NCI-H1092 treated with DMSO at 0.1 percent for 48 hours (cell line): ENCODE results near the gene TCEA2.

Source experiments
- DNase-seq: peaks from one replicate; lab custom pipeline; 2025; lab: John Stamatoyannopoulos, UW

TCEA2 gene

GRCh38 chr20:64049060-64049877 is 13.7 kb upstream of the TCEA2 start, which contains the start of gene SOX18:
TSS of gene SOX18 (minus strand) at chr20:64049639. CDS start at chr20:64049516, 123 bp downstream.
- DNase-seq, result no peak

DNA sequence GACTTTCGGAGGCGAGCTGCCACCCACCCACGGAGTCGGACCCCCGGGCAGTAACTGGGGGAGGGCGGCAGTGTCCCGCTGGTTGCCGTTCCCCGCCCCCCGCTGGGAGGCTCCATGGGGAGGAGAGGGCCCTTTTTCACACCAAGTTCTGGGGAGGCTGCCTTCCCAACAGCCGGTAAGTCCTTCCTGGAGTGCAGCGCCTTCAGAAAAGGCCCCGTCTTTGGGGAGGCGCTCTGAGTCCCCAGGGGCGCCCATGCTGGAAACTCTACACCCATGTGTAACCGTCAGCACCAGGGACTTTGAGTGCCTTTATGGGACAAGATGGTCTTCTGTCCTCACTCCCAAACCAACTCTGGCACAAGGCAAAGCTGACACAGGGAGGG is 13.1 kb upstream of the TCEA2 start:
- DNase-seq, result no peak

GRCh38 chr20:64050261-64051032 is 12.6 kb upstream of the TCEA2 start:
- DNase-seq, result no peak

- no peak for DNase-seq
These were observed 12.0 kb upstream of the TCEA2 start for GRCh38 chr20:64051033-64051452.

DNA sequence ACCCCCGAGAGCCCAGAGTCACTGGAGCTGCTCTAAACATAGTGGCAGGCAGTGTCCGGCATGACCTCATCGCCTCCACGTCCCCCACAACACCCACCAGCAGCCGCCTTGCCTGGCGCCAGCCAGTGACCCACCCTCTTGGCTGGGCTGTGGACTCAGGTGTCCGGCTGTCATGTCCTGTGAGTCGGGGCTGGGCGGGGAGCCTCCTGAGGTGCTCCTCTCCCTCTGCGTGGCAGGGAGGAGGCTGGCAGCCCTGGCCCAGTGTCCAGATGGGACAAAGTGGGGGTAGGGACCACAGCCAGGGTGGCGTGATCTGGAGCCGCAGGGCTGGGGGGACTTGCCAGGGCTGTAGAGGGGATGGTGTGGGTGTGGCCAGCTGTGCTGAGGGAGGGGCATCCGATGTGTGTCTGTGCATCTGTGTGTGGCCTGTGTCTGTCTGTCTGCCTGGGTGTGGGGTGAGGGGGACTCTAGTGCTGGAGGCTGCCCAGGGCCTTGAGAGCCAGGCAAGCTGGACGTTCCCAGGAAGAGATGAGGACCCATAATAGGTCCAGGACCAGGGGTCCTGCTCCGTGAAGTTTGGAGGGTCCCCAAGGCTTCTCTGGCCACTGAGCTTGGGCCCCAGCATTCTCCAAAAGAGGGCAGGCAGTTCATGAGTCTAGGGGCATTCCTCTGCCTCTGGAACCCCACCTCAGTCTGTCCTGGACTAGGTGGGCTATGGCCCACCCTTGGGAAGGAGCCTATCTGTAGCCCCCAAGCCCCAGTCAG is 11.3 kb upstream of the TCEA2 start:
- no peak for DNase-seq

DNA sequence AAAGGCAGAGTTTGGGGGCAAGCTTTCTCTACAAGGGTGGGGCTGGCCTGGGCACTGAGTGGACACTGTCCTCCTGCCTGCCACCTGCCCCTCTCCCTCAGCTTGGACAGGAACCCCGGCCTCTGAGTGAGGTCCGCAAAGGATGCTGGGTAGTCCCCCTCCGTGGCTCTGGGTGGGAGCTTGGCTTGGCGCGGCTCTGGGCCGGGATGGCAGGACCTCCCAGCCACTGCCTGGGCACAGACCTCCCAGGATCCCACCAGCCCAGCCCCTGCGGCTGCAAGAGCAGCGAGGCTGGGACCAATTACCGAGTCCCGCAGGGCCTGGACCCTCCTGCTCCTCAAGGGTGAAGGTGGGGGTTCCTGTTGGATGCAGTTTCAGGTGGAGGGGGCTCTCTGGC is 10.7 kb upstream of the TCEA2 start:
- no peak for DNase-seq

DNA sequence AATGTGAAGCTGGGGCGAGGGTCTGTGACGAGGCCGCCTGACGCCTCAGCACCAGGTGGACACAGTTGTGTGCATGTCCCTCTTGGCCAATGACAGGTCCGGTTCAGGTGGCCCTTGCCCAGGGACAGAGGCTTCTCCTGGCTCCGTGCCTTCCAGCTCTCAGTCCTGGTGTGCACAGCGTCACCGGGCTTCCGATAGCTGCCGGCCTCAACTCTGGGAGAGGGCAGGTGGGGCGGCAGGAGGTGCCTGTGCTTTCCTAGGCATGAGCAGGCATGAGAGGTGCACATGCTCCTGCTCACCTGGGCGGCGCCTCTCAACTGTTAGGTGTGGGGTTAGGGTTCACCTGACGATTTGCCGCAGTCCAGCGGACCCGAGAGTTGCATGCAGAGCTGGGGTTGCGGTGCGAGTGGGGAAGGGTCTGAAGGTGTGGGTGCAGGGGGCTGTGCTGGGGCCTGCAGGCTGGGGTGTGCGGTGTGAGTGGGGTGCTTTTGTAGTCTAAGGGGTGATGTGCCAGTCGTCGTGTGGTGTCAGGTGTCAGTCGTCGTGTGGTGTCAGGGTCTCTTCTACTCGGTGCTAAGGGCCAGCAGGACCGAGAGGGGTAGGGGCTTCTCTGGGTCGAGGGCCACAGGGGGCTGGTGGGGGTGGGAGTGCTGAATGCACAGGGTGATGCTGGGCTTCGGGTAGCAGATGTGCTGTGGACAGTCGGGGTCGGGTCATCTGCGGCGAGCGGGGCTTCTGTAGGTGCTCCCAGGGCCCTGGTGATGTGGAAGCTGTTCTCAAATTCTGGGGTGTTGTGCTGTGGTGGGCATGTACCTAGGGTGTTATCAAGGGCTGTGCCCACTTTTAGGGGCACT is 9.8 kb upstream of the TCEA2 start:
- no peak for DNase-seq

- DNase-seq, result no peak
These were observed 8.9 kb upstream of the TCEA2 start for GRCh38 chr20:64053841-64054661.

- DNase-seq, result no peak
These were observed 7.6 kb upstream of the TCEA2 start for GRCh38 chr20:64055396-64055892.

DNA sequence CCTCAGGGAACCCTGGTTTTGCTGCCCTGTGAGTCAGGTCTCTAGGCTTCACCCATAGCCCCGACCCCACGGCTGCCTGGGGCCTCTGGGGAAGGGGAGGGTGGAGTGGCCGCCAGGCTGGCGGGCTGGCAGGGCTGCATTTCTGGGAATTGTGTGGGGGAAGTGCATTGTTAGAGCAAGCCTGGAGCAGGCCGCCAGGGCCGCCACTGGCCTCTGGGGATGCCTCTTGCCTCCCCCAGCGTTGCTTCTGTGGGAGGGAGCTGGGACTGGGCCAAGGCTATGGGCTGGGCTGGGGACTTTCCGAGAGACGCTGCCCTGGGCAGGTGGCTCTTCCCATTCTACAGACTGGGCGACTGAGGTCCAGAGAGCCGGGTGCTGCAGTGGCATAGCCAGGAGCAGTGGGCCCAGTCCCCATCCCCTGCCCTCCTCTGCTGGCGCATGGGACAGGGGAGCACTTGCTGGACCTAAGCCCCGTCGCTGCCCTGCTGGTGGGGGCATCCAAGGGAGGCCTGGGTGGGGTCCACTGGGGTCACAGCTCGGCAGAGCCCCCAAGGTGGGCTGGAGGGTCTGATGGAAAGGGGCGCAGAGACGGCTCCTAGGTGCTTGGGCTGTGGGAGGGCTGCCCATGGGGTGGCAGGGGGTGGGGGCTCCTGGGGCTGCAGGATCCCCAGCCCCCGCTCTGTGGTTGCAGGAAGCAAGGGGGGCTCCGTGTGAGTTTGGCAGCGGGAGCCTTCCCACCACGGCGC is 6.9 kb upstream of the TCEA2 start:
- no peak for DNase-seq

- no peak for DNase-seq
These were observed 6.4 kb upstream of the TCEA2 start for GRCh38 chr20:64056639-64056888.

- no peak for DNase-seq
These were observed 5.9 kb upstream of the TCEA2 start for GRCh38 chr20:64056889-64057627.

DNA sequence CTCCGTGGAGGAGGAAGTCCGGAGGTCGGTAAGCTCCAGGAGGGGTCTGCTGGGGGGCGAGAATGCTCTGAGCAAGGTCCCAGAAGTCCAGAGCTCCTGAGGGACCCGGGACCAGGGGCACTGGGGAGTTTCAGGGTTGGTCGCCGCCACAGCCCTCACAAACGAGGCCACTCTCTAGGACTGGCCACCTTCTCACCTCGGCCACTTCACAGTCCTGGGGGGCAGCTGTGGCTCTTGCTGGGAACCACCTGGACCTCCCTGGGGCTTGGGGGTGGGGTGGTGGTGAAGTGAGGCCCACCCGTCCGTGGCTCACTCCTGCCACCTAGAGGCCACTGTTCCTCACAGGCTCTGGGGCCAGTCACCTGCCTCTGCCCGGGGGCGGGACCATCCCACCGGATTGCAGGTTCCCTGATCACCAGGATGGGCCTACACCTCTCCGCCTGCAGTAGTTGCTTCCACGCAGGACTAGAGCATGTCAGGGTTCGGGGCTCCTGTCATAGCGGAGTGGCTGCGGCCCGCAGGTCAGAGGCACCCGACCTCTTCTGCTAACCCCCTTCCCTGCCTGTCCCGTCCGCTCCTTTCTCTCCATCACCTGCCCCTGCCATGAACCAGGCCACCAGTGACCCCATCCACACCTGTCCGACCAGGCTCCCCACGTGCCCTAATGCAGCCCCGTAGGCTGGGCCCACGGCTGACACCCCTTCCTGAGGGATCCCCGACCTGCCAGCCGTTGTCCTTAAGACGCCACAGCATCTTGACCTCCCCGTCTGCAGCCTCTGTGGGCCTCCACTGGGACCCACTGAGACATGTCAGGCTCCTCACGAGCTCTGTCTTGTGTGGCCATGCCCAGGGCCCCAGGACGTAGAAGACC is 5.1 kb upstream of the TCEA2 start:
- DNase-seq, result peak; percentile 36

DNA sequence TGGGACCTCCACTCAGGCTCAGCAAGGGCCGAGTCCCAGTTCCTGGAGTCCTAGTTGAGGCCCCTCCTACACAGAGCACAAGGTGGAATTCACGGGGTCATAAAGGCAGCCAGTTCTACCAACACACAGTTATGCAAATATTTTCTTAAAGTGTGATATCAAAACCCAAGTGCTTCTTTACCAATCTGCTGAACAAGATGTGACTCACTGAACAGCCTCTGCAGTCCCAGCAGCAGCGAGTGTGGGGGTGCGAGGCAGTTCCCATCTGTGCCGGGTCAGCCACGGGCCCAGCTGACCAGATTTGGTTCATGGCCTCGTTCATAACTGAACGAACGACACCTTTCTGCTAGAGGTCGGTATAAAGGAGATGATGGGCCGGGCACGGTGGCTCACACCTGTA is 4.5 kb upstream of the TCEA2 start:
- DNase-seq, result no peak

- no peak for DNase-seq
These were observed 762 bp upstream of the TCEA2 start for GRCh38 chr20:64062276-64062595.

DNA sequence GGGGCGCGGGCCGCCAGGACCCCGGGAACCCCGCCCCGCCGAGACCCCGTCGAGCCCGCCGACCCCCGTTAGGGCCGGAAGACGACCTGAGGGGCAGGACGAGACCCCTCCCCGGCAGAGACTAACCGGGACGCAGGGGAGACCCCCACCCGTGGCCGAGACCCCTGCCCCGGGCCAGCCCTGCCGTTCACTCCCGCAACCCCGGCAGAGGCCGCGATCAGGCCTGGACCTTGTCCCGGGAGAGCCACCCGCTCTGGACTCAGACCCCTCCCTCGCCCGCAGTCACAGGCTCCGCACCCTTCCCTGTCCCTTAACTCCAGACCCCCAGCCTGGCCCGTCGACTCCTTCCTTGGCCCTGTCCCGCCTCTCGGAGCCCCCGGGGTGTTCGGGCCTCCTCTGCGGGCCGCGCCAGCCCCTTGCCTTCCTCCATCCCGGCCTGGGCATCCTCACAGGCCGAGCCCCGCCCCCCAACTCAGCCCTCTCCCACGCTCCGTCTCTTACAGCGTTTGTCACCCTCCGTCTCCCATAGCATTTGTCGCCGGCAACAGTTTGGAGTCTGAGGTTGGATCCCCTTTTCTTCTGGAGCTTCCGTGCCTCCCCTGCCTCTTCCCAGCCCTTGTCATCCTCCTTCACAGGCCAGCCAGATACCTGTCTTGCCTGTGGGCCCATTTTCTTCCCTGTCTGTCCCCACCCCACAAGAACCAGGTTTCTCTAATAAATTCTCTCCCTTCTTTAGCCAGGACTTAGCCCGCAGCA is 569 bp downstream of the TCEA2 start:
- no peak for DNase-seq

GRCh38 chr20:64064145-64064698 is 1.2 kb downstream of the TCEA2 start:
- no peak for DNase-seq
